HG03520 (cell line): ENCODE results near the gene TLR9.
"Not testable (repeated sequence)": the region's sequence is repeated elsewhere in the genome, so short reads cannot be mapped to it uniquely, and the experiment has no call there.

Experiments
- ATAC-seq: cut with Tn5 transposase; IDR thresholded peaks from one replicate; pipeline ENCODE4 v1.9.1; 2021; ENCODE audit warnings: mild to moderate bottlenecking, moderate library complexity; ENCODE audit not compliant: unreplicated experiment

TLR9 gene

DNA sequence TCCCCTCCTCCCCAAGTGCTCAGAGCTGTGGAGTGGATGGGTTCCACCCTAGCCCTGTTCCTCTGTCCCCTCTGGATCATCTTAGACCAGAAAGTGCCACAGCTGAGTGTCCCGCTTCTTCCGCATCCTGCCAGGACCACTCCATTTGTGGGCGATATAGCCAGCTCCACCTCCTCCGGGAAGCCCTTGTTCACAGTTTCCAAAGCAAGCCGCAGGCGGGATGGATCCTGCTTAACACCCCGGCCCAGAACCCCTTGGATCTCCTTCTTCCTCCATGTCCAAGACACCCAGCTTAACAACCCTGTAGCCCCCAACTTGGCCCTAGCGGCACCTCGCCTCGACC is 28.0 kb downstream of the TLR9 start:
- ATAC-seq = peak; percentile 20

GRCh38 chr3:52196977-52197376 is 28.5 kb downstream of the TLR9 start:
- no peak for ATAC-seq

GRCh38 chr3:52195823-52196331 is 29.6 kb downstream of the TLR9 start:
- ATAC-seq = no peak

DNA sequence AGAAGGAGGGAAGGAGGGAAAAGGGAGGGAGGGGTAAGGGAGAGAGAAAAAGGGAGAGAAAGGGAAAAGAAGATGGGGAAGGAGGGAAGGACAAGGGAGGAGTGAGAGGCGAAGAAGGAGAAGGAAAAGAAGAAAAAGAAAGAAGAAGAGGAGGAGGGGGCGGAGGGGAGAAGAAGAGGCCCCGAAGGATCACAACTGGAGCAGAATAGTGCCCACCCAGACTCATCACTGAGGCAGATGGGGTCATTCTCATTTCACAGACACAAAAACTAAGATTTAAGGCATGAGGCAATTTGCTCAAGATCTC is 30.2 kb downstream of the TLR9 start:
- no peak for ATAC-seq

- no peak for ATAC-seq
Observed at GRCh38 chr3:52194485-52195290, 30.8 kb downstream of the TLR9 start.

- no peak for ATAC-seq
Observed at GRCh38 chr3:52193065-52193464, 32.4 kb downstream of the TLR9 start.

- no peak for ATAC-seq
Observed at GRCh38 chr3:52191663-52192062, 33.8 kb downstream of the TLR9 start.

DNA sequence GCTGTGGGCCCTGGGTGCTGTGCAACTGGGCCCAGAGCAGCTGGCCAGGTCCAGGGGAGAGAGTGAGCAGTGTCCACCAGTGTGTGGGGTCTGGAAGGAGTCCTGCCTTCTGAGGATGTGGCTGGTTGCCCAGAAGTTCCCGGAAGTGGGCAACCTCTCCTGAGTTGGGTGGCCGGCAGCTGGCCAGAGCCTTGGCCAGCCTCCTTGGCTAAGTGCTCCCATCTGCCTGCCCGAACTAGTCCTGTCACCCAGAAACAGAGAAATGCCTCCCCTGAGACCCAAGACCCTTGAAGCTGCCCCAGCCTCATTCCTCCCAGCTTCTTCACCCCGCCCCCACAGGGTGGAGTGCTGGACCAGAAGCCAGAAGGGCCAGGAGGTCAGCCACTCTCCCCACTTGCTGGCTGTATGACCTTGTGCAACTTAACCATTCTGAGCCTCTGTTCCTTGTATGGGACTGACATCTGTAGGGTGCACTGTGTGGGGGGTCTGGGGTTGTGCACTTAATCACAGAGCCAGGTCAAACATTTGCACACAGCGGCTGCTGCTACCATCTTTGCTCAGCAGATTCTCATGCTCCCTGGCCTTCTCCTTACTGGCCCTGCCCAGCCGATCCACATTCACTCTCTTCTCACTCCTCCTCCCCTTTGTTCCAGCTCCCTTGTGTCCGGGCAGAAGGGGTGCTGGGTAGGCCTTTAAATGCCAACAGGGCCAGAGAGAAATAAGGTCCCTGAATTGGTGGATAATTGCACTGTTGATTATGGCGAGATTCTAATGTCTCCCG is 35.0 kb downstream of the TLR9 start:
- ATAC-seq = no peak

DNA sequence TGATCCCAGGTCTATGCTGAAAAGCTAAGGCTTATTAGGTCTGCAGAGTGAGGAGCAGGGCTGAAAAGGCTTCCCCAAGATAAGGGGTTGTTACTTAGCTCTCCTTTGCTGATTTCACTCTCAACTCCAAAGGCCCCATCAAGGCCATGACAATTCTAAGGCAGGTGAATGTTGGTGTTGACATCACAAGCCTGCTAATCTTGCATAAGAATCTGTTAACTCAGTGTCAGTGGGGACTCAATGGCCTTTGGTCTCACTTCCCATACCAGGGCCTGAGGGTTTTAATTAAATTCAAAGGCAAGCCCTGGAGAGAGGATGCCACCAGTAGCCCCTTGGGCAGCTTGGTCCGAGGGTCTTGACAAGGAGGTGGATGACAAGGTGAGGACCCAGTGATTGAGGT is 36.9 kb downstream of the TLR9 start:
- ATAC-seq = no peak

- ATAC-seq = no peak
Observed at GRCh38 chr3:52186729-52187128, 38.7 kb downstream of the TLR9 start.

- ATAC-seq = no peak
Observed at GRCh38 chr3:52185837-52186236, 39.6 kb downstream of the TLR9 start.

DNA sequence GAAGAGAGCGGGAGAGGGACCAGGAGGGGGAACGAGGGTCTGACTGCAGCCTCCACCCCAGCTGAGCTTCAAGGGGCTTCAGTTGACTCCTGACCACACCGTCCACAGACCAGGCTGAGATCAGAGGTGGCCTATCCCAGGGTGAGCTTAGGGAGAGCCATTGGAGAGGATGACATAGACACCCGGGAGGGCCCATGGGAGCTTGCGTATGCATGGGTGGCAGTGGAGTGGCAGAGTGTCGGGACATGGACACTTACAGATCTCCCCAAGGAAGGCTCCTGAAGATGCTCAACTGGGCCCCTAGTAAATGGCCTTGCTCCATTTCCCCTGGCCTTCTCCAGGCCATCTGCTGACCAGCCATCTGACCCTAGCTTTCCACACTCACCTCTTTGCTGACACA is 40.1 kb downstream of the TLR9 start:
- ATAC-seq = no peak

GRCh38 chr3:52184690-52185089 is 40.8 kb downstream of the TLR9 start:
- no peak for ATAC-seq

- ATAC-seq = no peak
Observed at GRCh38 chr3:52183786-52184445, 41.5 kb downstream of the TLR9 start.

- ATAC-seq = no peak
Observed at GRCh38 chr3:52182691-52183090, 42.8 kb downstream of the TLR9 start.

DNA sequence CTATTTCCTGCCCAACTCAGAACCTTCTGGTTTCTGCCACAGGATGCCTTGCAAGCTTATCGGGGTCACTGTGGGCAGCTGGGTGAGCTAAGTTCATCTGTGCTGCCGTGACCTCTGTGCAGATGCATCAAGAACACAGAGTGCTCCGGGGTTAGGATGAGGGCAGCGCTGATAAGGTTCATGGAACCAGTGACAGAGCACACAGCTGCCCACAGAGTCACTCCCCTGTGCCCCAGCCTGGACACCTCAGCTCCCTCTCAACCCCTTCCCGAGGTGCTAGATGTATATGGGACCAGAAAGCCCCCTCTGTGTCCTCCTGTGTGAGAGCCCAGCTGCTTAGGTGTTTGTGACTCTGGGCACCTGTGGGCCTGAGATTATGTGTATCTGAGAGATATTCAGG is 43.2 kb downstream of the TLR9 start:
- ATAC-seq = no peak

DNA sequence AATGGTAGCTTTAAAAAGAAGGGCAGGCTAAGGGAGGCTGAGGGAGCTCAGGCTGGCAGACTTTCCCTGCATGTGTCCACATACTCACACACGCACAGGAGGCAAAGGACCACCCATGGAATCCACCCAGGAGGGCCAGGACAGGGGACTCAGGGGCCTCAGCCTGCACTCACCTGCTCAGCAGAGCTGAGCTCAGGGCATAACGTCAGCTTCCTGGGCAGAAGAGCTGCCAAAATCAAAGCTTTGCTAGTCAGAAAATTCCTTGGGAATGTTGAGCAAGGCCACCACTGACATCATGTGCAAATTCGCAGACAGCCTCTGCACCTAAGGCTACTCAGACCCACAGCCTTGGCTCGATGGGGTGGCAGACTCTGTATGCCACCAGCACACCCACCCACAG is 43.9 kb downstream of the TLR9 start:
- ATAC-seq = no peak

- no peak for ATAC-seq
Observed at GRCh38 chr3:52178537-52178936, 46.9 kb downstream of the TLR9 start.

- not testable (repeated sequence) for ATAC-seq
Observed at GRCh38 chr3:52178126-52178525, 47.3 kb downstream of the TLR9 start.

GRCh38 chr3:52177701-52178042 is 47.8 kb downstream of the TLR9 start:
- no peak for ATAC-seq

GRCh38 chr3:52176951-52177700 is 48.3 kb downstream of the TLR9 start:
- ATAC-seq = no peak
